Heart left ventricle (tissue), 16 donors: ENCODE measurements around the gene MMP10. TPM values are rescaled to one million over a fixed set of nuclear protein-coding genes. Genes with fewer than 3 reads are reported as not detected.

Experiments used
- ATAC-seq, 4 donors: fragments of 200-7000 bp; cut with Tn5 transposase; one replicate each; pipeline ENCODE4 v1.9.1; 2020 to 2022; ENCODE audit warnings: moderate library complexity in 4 of 4, mild to moderate bottlenecking in 3 of 4, moderate number of reproducible peaks in 1 of 4
- DNase-seq, 5 donors: peaks; one replicate each; pipeline ENCODE4 v3.0.0-alpha.2; 2020
- H3K27ac ChIP-seq, 12 donors: fragments of 200-600 bp; sonication (generic) in 4 of 12; one replicate each; pipeline versions ENCODE4 v1.5.0 to v1.8.0; 2016 to 2022; ENCODE audit warnings: mild to moderate bottlenecking in 2 of 12
- H3K27me3 ChIP-seq, 9 donors: fragments of 200-600 bp; sonication (generic) in 2 of 9; one replicate each; pipeline versions ENCODE4 v1.5.1 to v1.8.0; 2016 to 2022; ENCODE audit warnings: mild to moderate bottlenecking in 3 of 9
- H3K36me3 ChIP-seq, 9 donors: fragments of 200-600 bp; sonication (generic) in 2 of 9; one replicate each; pipeline versions ENCODE4 v1.5.0 to v1.8.0; 2018 to 2022; ENCODE audit warnings: mild to moderate bottlenecking in 2 of 9
- H3K4me1 ChIP-seq, 12 donors: fragments of 200-600 bp; sonication (generic) in 4 of 12; one replicate each; pipeline versions ENCODE4 v1.5.0 to v1.8.0; 2016 to 2022; ENCODE audit warnings: mild to moderate bottlenecking in 3 of 12
- H3K4me3 ChIP-seq, 12 donors: fragments of 200-600 bp; sonication (generic) in 4 of 12; one replicate each; pipeline versions ENCODE4 v1.5.0 to v1.8.0; 2017 to 2022; ENCODE audit warnings: mild to moderate bottlenecking in 9 of 12, moderate library complexity in 4 of 12
- H3K9me3 ChIP-seq, 12 donors: fragments of 200-600 bp; sonication (generic) in 4 of 12; one replicate each; pipeline versions ENCODE4 v1.5.0 to v1.8.0; 2016 to 2022; ENCODE audit warnings: mild to moderate bottlenecking in 1 of 12
- POLR2A ChIP-seq, 2 donors: fragments of 450-650 bp; IDR thresholded peaks; one replicate each; pipeline ENCODE4 v1.6.1; 2017; ENCODE audit warnings: antibody characterized with exemption in 2 of 2, mild to moderate bottlenecking in 2 of 2, moderate library complexity in 2 of 2
- WGBS, 4 donors: extraction: QIAGEN DNeasy Blood & Tissue Kit in 2 of 4; methylation state at CpG; one replicate each; pipeline versions ENCODE4 v1.1.5 to v1.1.7; 2013 to 2018; 5-methylcytosine and 5-hydroxymethylcytosine counted together
- intact Hi-C, 10 donors: fragments of 100-400 bp; cut with DNase I; formaldehyde crosslinking; loops; one replicate each; pipeline versions ENCODE4 v1.11.1 to v1.14.2; 2022
- polyA plus RNA-seq, 2 donors: library from polyadenylated mRNA; stranded (reverse); fragments of 200-250 nt; gene quantifications; one replicate each; pipeline ENCODE4 v1.2.3, GENCODE V29; 2013
- total RNA-seq, 9 donors: library from RNA; depleted of rRNA in 2 of 9; stranded (reverse); fragments of >200 nt in 2 of 9; fragmentation: NEBNext Ultra II Directional in 3 of 9; extraction: Animal tissue kit (Norgen Biotek cat#: 25700) in 3 of 9; gene quantifications; one replicate each; pipeline versions ENCODE4 v1.1.0 to v1.2.4, GENCODE V29; 2016 to 2023
- TF ChIP-seq, protein P1 (sequence below), 12 donors: fragments of 200-600 bp; sonication (generic) in 4 of 12; IDR thresholded peaks; one replicate each; pipeline versions ENCODE4 v1.5.0 to v1.8.0; 2018 to 2022; ENCODE audit warnings: antibody characterized with exemption in 12 of 12, mild to moderate bottlenecking in 5 of 12
- donor health status: ischemic (EF 13 %, LVEDD 7.1; RV severe dilation, severe dysfunction).
- donor health status: healthy with polysubstance abuse.
- donor health status: DM: no; HTN: yes; CAD: no.
- donor health status: DM: no; HTN: no; CAD: no.
- donor health status: ischemic (EF 25% LVEDD 6.9; RV normal size, moderate dysfunction).
- donor health status: ischemic (EF 25% LVEDD 5.7; RV mildly dilated, moderate dysfunction).
- donor health status: healthy.
- donor health status: DM: yes; HTN: yes; CAD: no.
- donor health status: ischemic (EF 35%, LVEDD 5.7; RV mildly dilated, moderate dysfunction).
- donor health status: nonischemic (EF 11% LVEDD 7.7; RV severe dilation, severe dysfunction).
- donor health status: DM: yes; HTN: yes; CAD: no.
- donor health status: PGD.
- donor health status: ischemic (EF 29% LVEDD 5.4; RV normal size, mild dysfunction).
- donor health status: nonischemic (EF 23%, LVEDD 6.1; RV moderate dilation, normal function).

The MMP10 gene
- total and polyA plus RNA-seq, 11 donors, result not detected

DNA sequence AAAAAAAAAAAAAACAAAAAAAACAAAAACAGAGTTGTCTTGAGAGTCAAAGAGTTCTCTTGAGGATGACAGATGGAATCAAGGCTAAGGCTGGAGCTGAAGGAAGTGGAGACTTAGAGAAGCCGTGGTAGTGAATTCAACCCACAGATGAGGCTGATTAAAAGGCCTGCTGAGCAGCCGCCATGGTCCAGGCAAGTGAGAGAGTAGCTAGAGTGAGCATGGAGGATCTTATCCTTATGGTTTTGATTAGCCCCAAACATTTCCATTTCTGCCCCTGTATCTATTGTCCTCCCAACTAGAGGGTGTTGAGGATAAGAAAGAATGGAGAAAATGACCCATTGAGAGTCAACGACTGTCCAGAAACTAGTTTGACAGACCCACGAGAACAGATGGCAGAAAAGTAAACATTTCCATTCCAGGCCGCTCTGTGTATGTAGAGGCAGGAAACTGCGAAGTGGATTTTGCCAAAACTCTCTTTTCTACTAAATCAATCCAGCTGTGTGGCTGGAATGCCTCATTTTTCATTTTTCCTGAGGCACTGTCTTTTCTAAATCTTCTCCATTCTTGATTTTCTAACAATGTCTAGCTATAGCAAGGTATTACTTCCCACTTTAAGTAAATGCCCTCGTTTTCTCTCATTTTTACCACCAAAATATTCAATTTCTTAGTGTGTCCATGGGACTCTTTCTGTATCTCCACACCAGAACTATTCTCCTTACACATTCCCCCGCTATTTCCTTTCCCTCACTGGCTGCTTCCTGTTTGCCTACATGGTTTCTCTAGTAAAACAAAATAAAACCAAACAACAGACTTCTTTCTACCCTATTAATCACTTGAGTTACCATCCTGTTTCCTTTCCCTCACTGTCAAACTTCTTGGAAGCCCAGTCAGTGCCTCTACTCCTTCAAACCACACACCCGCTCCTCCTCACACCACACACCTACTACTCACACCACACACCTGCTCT, 50.3 kb downstream of the MMP10 start:
- no peaks in the 10 kb centered on the region for H3K36me3 ChIP-seq
- peaks cover 0 to 13% (median 0%) of the 10 kb centered on the region in 12 donors for H3K4me1 ChIP-seq
- ATAC-seq (no peak), DNase-seq (no peak)
- peaks cover 0 to 8% (median 0%) of the 10 kb centered on the region in 9 donors for H3K27me3 ChIP-seq
- no peaks in the 10 kb centered on the region for H3K9me3 ChIP-seq
- no peak overlapping the region for H3K4me3 ChIP-seq
- intact Hi-C loops, result loop anchor here in 5 of 10 donors (5.0 to 10.0 kb wide), 2 partner anchors 205 to 212 kb away; no protein-coding TSS in a partner anchor
- TF ChIP-seq, protein P1, sequence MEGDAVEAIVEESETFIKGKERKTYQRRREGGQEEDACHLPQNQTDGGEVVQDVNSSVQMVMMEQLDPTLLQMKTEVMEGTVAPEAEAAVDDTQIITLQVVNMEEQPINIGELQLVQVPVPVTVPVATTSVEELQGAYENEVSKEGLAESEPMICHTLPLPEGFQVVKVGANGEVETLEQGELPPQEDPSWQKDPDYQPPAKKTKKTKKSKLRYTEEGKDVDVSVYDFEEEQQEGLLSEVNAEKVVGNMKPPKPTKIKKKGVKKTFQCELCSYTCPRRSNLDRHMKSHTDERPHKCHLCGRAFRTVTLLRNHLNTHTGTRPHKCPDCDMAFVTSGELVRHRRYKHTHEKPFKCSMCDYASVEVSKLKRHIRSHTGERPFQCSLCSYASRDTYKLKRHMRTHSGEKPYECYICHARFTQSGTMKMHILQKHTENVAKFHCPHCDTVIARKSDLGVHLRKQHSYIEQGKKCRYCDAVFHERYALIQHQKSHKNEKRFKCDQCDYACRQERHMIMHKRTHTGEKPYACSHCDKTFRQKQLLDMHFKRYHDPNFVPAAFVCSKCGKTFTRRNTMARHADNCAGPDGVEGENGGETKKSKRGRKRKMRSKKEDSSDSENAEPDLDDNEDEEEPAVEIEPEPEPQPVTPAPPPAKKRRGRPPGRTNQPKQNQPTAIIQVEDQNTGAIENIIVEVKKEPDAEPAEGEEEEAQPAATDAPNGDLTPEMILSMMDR (IDR thresholded peaks at IDR 0.05), result no peak
- H3K27ac ChIP-seq, result no peak overlapping the region
- WGBS, 4 donors, result 66 to 67% (median 66%) methylated on average over 9 of the region's 9 CpGs

- TF ChIP-seq POLR2A (IDR thresholded peaks at IDR 0.05), result no peak
- TF ChIP-seq, protein P1 (IDR thresholded peaks at IDR 0.05), result no peak
- intact Hi-C loops, result no loop called here
- DNase-seq (no peak), ATAC-seq (peak in 2 of 4 donors; percentile 26 to 53)
- Histone ChIP-seq H3K27ac (no peak overlapping the region), H3K27me3 (peaks cover 0 to 4% (median 0%) of the 10 kb centered on the region in 9 donors), H3K4me1 (peaks cover 0 to 19% (median 0%) of the 10 kb centered on the region in 12 donors), H3K4me3 (no peak overlapping the region), H3K9me3 (peaks cover 0 to 5% (median 0%) of the 10 kb centered on the region in 12 donors), H3K36me3 (no peaks in the 10 kb centered on the region)
- 82 to 92% (median 83%) methylated on average over 2 of the region's 2 CpGs for WGBS, 4 donors
Measured at GRCh38 chr11:102727890-102728289, 52.5 kb downstream of the MMP10 start.

DNA sequence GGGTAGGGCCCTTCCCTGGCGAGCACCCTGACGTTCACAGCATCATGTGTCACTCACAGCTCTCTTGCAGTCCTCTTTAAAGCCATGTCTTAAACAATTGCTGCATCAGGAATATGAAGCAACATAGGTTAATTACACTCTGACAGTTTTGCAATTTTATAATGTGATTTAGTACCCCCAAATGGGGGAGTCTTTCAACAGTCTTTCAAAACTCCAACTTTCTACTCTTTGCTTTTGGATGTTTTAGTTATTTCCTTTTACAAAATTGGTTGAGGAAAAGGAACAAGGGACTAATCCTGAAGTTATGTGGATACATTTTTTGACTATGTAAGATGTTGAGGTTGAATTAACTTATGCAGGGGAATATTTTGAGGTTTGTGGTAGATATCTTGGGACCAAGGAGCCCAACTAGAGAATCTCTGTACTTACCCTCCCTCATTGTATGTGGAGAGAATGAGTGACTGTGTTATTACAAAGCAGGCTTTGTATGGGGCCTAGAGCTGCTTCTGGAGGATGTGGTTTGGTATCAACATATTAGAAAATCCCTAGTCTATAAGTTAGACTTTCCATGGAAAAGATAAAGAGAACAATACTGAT, 55.4 kb downstream of the MMP10 start, which contains the start of gene MMP8:
TSS of gene MMP8 (minus strand) at position 51 of the 597 bp plus-strand sequence. CDS start 99 bp downstream, outside the sequence.
- Histone ChIP-seq H3K27ac (no peak within 1 kb of the TSS), H3K9me3 (peaks cover 0 to 5% (median 0%) of the 10 kb centered on the region in 12 donors), H3K4me3 (no peak within 1 kb of the TSS), H3K27me3 (no peaks in the 10 kb centered on the region), H3K36me3 (no peaks in the 10 kb centered on the region), H3K4me1 (peaks cover 0 to 19% (median 0%) of the 10 kb centered on the region in 12 donors)
- intact Hi-C loops, result no loop called here
- 38 to 46% (median 43%) methylated on average over 2 of the region's 2 CpGs for WGBS, 4 donors
- no peak for DNase-seq
- TF ChIP-seq, protein P1 (IDR thresholded peaks at IDR 0.05), result no peak
- no peak for TF ChIP-seq POLR2A (IDR thresholded peaks at IDR 0.05)
- ATAC-seq, result no peak

GRCh38 chr11:102722821-102723220, 57.6 kb downstream of the MMP10 start:
- peaks cover 0 to 13% (median 0%) of the 10 kb centered on the region in 12 donors for H3K4me1 ChIP-seq
- TF ChIP-seq, protein P1 (IDR thresholded peaks at IDR 0.05), result no peak
- TF ChIP-seq POLR2A (IDR thresholded peaks at IDR 0.05), result no peak
- intact Hi-C loops, result no loop called here

More at GRCh38 chr11:102722821-102723220, 57.6 kb downstream of the MMP10 start:
- Histone ChIP-seq H3K36me3 (no peaks in the 10 kb centered on the region), H3K4me3 (no peak overlapping the region), H3K27me3 (no peaks in the 10 kb centered on the region), H3K9me3 (peaks cover 0 to 5% (median 0%) of the 10 kb centered on the region in 12 donors), H3K27ac (peak overlapping the region in 1 of 12 donors; percentile 50)
- no peak for DNase-seq
- no peak for ATAC-seq
